Upper lobe of left lung (tissue), 6 donors: Measurements from ENCODE around the gene PCMTD2. TPM values are rescaled to one million over a fixed set of nuclear protein-coding genes. Genes with fewer than 3 reads are reported as not detected.

Experiments
- ATAC-seq, 2 donors: fragments of 200-7000 bp; cut with Tn5 transposase; one replicate each; pipeline ENCODE4 v1.9.1; 2022; ENCODE audit warnings: mild to moderate bottlenecking in 2 of 2, moderate library complexity in 2 of 2; ENCODE audit not compliant: low FRiP score in 2 of 2
- DNase-seq, 2 donors: peaks; one replicate each; pipeline ENCODE4 v3.0.0-alpha.2; 2019 to 2020
- H3K27ac ChIP-seq, 4 donors: fragments of 200-600 bp; sonication (generic); one replicate each; pipeline ENCODE4 v1.5.1; 2016 to 2019
- H3K27me3 ChIP-seq, 4 donors: fragments of 200-600 bp; sonication (generic); one replicate each; pipeline ENCODE4 v1.5.1; 2017 to 2019
- H3K36me3 ChIP-seq, 4 donors: fragments of 200-600 bp; sonication (generic); one replicate each; pipeline ENCODE4 v1.5.1; 2016 to 2019
- H3K4me1 ChIP-seq, 4 donors: fragments of 200-600 bp; sonication (generic); one replicate each; pipeline ENCODE4 v1.5.1; 2018 to 2019
- H3K4me3 ChIP-seq, 4 donors: fragments of 200-600 bp; sonication (generic); one replicate each; pipeline ENCODE4 v1.5.1; 2017 to 2019; ENCODE audit warnings: mild to moderate bottlenecking in 2 of 4, moderate library complexity in 1 of 4
- H3K9me3 ChIP-seq, 4 donors: fragments of 200-600 bp; sonication (generic); one replicate each; pipeline ENCODE4 v1.5.1; 2018 to 2019
- CTCF ChIP-seq, 6 experiments: fragments of 450-650 bp in 4 of 6; fragments of 200-600 bp in 2 of 6; sonication (generic) in 2 of 6; IDR thresholded peaks; one replicate each; pipeline ENCODE4 v1.5.1; 2016 to 2019; ENCODE audit warnings: antibody characterized with exemption in 6 of 6
- EP300 ChIP-seq, 4 donors: sonication (generic); formaldehyde crosslinking; IDR thresholded peaks; one replicate each; pipeline ENCODE4 v1.5.1; 2017; ENCODE audit warnings: antibody characterized with exemption in 4 of 4, control low read depth in 2 of 4
- POLR2A ChIP-seq, 4 donors: fragments of 450-650 bp; IDR thresholded peaks; one replicate each; pipeline ENCODE4 v1.5.1; 2016 to 2017; ENCODE audit warnings: antibody characterized with exemption in 4 of 4, mild to moderate bottlenecking in 2 of 4
- POLR2AphosphoS5 ChIP-seq, 2 donors: sonication (generic); formaldehyde crosslinking; IDR thresholded peaks; one replicate each; pipeline ENCODE4 v1.5.1; 2017; ENCODE audit warnings: antibody characterized with exemption in 2 of 2
- WGBS, 2 donors: methylation state at CpG; one replicate each; pipeline ENCODE4 v1.1.5; 2017 to 2018; 5-methylcytosine and 5-hydroxymethylcytosine counted together
- total RNA-seq, 6 donors: library from RNA; depleted of rRNA in 4 of 6; stranded (reverse); fragments of >200 nt in 4 of 6; gene quantifications; one replicate each; pipeline versions ENCODE4 v1.1.0 to v1.2.1, GENCODE V29; 2016 to 2021
- donor health status: DM: no; HTN: no; CAD: no; lungs with moderate emphysema.
- donor health status: DM: no; HTN: yes; CAD: no; lungs with severe emphysema.

The PCMTD2 gene
- total RNA-seq, 6 donors from 2014 or later: 37.4 to 95.3 (median 44.4) TPM

- H3K4me3 ChIP-seq: no peak overlapping the region
- no peak overlapping the region for H3K27ac ChIP-seq
- ATAC-seq (no peak), DNase-seq (no peak)
- TF ChIP-seq EP300 (IDR thresholded peaks at IDR 0.05): no peak
- TF ChIP-seq POLR2AphosphoS5 (IDR thresholded peaks at IDR 0.05): no peak
- no peak for TF ChIP-seq CTCF (IDR thresholded peaks at IDR 0.05)
- no peak for TF ChIP-seq POLR2A (IDR thresholded peaks at IDR 0.05)
- WGBS, 2 donors: 82 to 84% methylated on average over 9 of the region's 9 CpGs
- no peaks in the 10 kb centered on the region for H3K4me1 ChIP-seq
- no peaks in the 10 kb centered on the region for H3K36me3 ChIP-seq
- no peaks in the 10 kb centered on the region for H3K9me3 ChIP-seq
- no peaks in the 10 kb centered on the region for H3K27me3 ChIP-seq
Observed at GRCh38 chr20:64245746-64246595, 9.6 kb upstream of the PCMTD2 start.

GRCh38 chr20:64246616-64247306, 8.8 kb upstream of the PCMTD2 start:
- DNase-seq (no peak), ATAC-seq (no peak)
- Histone ChIP-seq H3K9me3 (no peaks in the 10 kb centered on the region), H3K4me1 (no peaks in the 10 kb centered on the region), H3K4me3 (no peak overlapping the region), H3K27ac (no peak overlapping the region), H3K36me3 (no peaks in the 10 kb centered on the region), H3K27me3 (no peaks in the 10 kb centered on the region)
- TF ChIP-seq POLR2AphosphoS5 (IDR thresholded peaks at IDR 0.05): no peak
- TF ChIP-seq POLR2A (IDR thresholded peaks at IDR 0.05): no peak
- TF ChIP-seq EP300 (IDR thresholded peaks at IDR 0.05): no peak
- TF ChIP-seq CTCF (IDR thresholded peaks at IDR 0.05): no peak
- WGBS, 2 donors: 69 to 76% methylated on average over 9 to 10 of the region's 10 CpGs

- no peaks in the 10 kb centered on the region for H3K9me3 ChIP-seq
- DNase-seq: no peak
- H3K4me1 ChIP-seq: no peaks in the 10 kb centered on the region
- 77 to 92% methylated on average over 9 of the region's 9 CpGs for WGBS, 2 donors
- no peak for ATAC-seq
- no peak overlapping the region for H3K4me3 ChIP-seq
- no peaks in the 10 kb centered on the region for H3K36me3 ChIP-seq
- TF ChIP-seq CTCF (IDR thresholded peaks at IDR 0.05) (no peak), EP300 (IDR thresholded peaks at IDR 0.05) (no peak), POLR2AphosphoS5 (IDR thresholded peaks at IDR 0.05) (no peak), POLR2A (IDR thresholded peaks at IDR 0.05) (no peak)
- no peaks in the 10 kb centered on the region for H3K27me3 ChIP-seq
- H3K27ac ChIP-seq: no peak overlapping the region
Observed at GRCh38 chr20:64247307-64247618, 8.3 kb upstream of the PCMTD2 start.

GRCh38 chr20:64247970-64248841, 7.3 kb upstream of the PCMTD2 start:
- no peak overlapping the region for H3K4me3 ChIP-seq
- no peaks in the 10 kb centered on the region for H3K27me3 ChIP-seq
- no peak overlapping the region for H3K27ac ChIP-seq
- DNase-seq (no peak), ATAC-seq (no peak)
- TF ChIP-seq CTCF (IDR thresholded peaks at IDR 0.05) (no peak), POLR2A (IDR thresholded peaks at IDR 0.05) (no peak), EP300 (IDR thresholded peaks at IDR 0.05) (no peak), POLR2AphosphoS5 (IDR thresholded peaks at IDR 0.05) (no peak)
- no peaks in the 10 kb centered on the region for H3K9me3 ChIP-seq
- H3K36me3 ChIP-seq: no peaks in the 10 kb centered on the region
- WGBS, 2 donors: 65 to 73% methylated on average over 20 to 33 of the region's 33 CpGs
- H3K4me1 ChIP-seq: no peaks in the 10 kb centered on the region
